Measurements from ENCODE around the gene FAM171A1.

GRCh38 chr10:15300697-15301096 lies 70.4 kb downstream of the FAM171A1 start:
- no peak for TF ChIP-seq CTCF (IDR thresholded peaks at IDR 0.05)
- TF ChIP-seq POLR2A (IDR thresholded peaks at IDR 0.05) = no peak
